Thyroid gland (tissue), 4 donors: ENCODE results near the gene RAI1. TPM values are rescaled to one million over a fixed set of nuclear protein-coding genes. Genes with fewer than 3 reads are reported as not detected.

ENCODE experiments used
- DNase-seq, 2 donors: peaks; one replicate each; pipeline ENCODE4 v3.0.0-alpha.2; 2019
- H3K27ac ChIP-seq, 3 donors: fragments of 200-600 bp; sonication (generic); 1 replicate in 2 of 3; 2 replicates in 1 of 3; pipeline ENCODE4 v1.5.1; 2016 to 2019; ENCODE audit warnings: mild to moderate bottlenecking in 1 of 3, moderate library complexity in 1 of 3
- H3K27me3 ChIP-seq: fragments of 200-600 bp; sonication (generic); one replicate; pipeline ENCODE4 v1.5.1; 2019
- H3K36me3 ChIP-seq, 2 donors: fragments of 200-600 bp; sonication (generic); one replicate each; pipeline ENCODE4 v1.5.1; 2016 to 2019
- H3K4me1 ChIP-seq, 2 donors: fragments of 200-600 bp; sonication (generic); one replicate each; pipeline ENCODE4 v1.5.1; 2017 to 2019
- H3K4me3 ChIP-seq, 3 donors: fragments of 200-600 bp; sonication (generic); replicated peaks in 1 of 3; 1 replicate in 2 of 3; 2 replicates in 1 of 3; pipeline ENCODE4 v1.5.1; 2016; ENCODE audit warnings: mild to moderate bottlenecking in 1 of 3
- H3K9me3 ChIP-seq: fragments of 200-600 bp; sonication (generic); one replicate; pipeline ENCODE4 v1.5.1; 2017
- POLR2A ChIP-seq, 2 donors: fragments of 450-650 bp; IDR thresholded peaks; one replicate each; pipeline ENCODE4 v1.6.1; 2017; ENCODE audit warnings: antibody characterized with exemption in 2 of 2, mild to moderate bottlenecking in 2 of 2, moderate library complexity in 1 of 2
- WGBS, 2 donors: methylation state at CpG; one replicate each; pipeline ENCODE4 v1.1.5; 2017; 5-methylcytosine and 5-hydroxymethylcytosine counted together
- intact Hi-C: fragments of 100-400 bp; cut with DNase I; formaldehyde crosslinking; loops from one replicate; pipeline ENCODE4 v1.15.1; 2023
- total RNA-seq, 4 donors: library from RNA; depleted of rRNA; stranded (reverse); fragments of >200 nt; gene quantifications; one replicate each; pipeline ENCODE4 v1.2.3, GENCODE V29; 2016
- TF ChIP-seq, protein P1 (sequence below), 6 experiments: fragments of 200-600 bp in 3 of 6; fragments of 450-650 bp in 3 of 6; sonication (generic) in 3 of 6; IDR thresholded peaks; one replicate each; pipeline ENCODE4 v1.5.1; 2016 to 2019; ENCODE audit warnings: antibody characterized with exemption in 6 of 6, mild to moderate bottlenecking in 2 of 6, inconsistent platforms in 1 of 6, moderate library complexity in 1 of 6

Gene RAI1
- total RNA-seq, 4 donors from 2014 or later, result 19.1 to 52.3 (median 34.1) TPM

DNA sequence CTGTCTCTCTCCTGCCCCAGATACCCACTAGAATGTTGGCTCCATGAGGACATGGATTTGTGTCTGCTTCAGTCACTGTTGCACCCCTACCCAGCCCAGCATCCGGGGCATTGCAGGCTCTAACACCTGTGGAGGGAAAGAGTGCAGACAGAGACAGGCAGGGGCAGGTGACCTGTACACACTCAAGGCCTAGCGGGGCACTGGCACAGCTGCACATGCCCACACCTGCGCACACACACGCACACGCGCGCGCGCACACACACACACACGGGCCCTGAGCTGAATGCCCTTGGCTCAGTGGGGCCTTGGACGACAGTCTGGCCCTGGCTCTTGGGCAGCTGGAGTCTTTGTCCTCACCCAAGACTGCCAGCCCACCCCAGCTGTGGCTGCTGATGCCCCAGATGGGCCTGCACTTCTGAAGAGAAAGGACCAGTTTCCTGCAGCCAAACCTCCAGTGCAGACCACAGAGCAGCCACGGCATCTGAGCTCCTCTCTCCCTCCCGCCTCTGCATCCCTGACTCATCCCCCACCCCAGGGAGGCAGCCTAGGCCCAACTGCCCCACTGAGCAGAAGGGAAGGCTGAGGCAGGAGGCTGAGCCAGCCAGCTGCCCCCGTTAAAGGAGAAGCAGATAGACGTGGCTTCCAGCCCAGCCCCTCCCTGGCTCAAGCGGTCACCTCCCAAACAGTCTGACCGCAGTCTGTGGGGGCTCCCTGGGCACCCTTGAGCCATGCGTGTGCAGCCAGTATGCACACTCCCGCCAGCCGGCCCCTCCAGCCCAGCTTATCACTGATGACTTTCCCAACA, 12.3 kb upstream of the RAI1 start:
- Histone ChIP-seq H3K27ac (no peak overlapping the region), H3K27me3 (no peaks in the 10 kb centered on the region), H3K4me1 (no peaks in the 10 kb centered on the region), H3K4me3 (no peak overlapping the region), H3K36me3 (no peaks in the 10 kb centered on the region), H3K9me3 (no peaks in the 10 kb centered on the region)
- WGBS, 2 donors, result 75 to 82% methylated on average over 14 to 20 of the region's 20 CpGs
- intact Hi-C loops, result no loop called here
- no peak for DNase-seq
- TF ChIP-seq, protein P1, sequence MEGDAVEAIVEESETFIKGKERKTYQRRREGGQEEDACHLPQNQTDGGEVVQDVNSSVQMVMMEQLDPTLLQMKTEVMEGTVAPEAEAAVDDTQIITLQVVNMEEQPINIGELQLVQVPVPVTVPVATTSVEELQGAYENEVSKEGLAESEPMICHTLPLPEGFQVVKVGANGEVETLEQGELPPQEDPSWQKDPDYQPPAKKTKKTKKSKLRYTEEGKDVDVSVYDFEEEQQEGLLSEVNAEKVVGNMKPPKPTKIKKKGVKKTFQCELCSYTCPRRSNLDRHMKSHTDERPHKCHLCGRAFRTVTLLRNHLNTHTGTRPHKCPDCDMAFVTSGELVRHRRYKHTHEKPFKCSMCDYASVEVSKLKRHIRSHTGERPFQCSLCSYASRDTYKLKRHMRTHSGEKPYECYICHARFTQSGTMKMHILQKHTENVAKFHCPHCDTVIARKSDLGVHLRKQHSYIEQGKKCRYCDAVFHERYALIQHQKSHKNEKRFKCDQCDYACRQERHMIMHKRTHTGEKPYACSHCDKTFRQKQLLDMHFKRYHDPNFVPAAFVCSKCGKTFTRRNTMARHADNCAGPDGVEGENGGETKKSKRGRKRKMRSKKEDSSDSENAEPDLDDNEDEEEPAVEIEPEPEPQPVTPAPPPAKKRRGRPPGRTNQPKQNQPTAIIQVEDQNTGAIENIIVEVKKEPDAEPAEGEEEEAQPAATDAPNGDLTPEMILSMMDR (IDR thresholded peaks at IDR 0.05), result no peak
- TF ChIP-seq POLR2A (IDR thresholded peaks at IDR 0.05), result no peak

DNA sequence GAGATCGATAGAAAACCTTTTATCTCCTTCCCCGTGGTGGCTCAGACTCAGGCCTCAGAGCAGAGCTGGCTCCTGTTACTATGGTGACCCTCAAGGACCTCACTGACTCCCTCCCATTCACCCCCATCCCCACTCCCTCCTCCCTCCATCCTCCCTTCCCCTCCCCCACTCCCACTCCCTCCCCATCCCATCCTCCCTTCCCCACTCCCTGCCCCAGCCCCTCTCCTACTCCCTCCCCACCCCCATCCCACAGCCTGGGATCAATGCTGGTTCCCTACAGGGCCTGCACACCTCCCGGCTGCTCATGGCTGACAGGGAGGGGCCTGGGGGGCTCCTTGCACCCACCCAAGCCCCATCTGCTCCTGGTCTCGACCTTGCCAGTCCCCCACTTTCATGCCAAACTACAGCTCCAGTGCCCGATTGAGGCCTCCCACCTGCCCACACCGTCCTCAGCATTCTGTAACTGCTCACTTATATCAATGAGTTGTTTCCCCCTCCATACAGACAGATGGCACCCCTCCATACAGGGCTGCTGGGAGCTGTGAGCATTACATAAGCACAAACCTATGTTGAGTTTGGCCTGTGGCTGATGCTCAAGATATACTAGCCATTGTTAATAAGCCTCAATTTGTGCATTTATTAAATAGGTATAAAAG, 11.6 kb upstream of the RAI1 start:
- no peak for DNase-seq
- WGBS, 2 donors, result 80% methylated on average over 6 of the region's 6 CpGs
- H3K36me3 ChIP-seq, result no peaks in the 10 kb centered on the region
- intact Hi-C loops, result no loop called here
- no peaks in the 10 kb centered on the region for H3K4me1 ChIP-seq
- H3K4me3 ChIP-seq, result no peak overlapping the region
- TF ChIP-seq POLR2A (IDR thresholded peaks at IDR 0.05), result no peak
- no peaks in the 10 kb centered on the region for H3K27me3 ChIP-seq
- no peaks in the 10 kb centered on the region for H3K9me3 ChIP-seq
- H3K27ac ChIP-seq, result no peak overlapping the region

GRCh38 chr17:17670701-17671305, 10.5 kb upstream of the RAI1 start:
- WGBS, 2 donors, result 72 to 75% methylated on average over 16 of the region's 16 CpGs
- no peak for DNase-seq
- intact Hi-C loops, result no loop called here
- Histone ChIP-seq H3K4me3 (no peak overlapping the region), H3K9me3 (no peaks in the 10 kb centered on the region), H3K27ac (no peak overlapping the region), H3K27me3 (no peaks in the 10 kb centered on the region), H3K4me1 (no peaks in the 10 kb centered on the region), H3K36me3 (no peaks in the 10 kb centered on the region)
- no peak for TF ChIP-seq POLR2A (IDR thresholded peaks at IDR 0.05)
- TF ChIP-seq, protein P1 (IDR thresholded peaks at IDR 0.05), result no peak

GRCh38 chr17:17671369-17672129, 9.7 kb upstream of the RAI1 start:
- DNase-seq, result no peak
- intact Hi-C loops, result no loop called here
- no peak overlapping the region for H3K27ac ChIP-seq
- H3K4me1 ChIP-seq, result no peaks in the 10 kb centered on the region
- no peak overlapping the region for H3K4me3 ChIP-seq
- 75 to 76% methylated on average over 10 of the region's 10 CpGs for WGBS, 2 donors
- TF ChIP-seq, protein P1 (IDR thresholded peaks at IDR 0.05), result no peak
- no peak for TF ChIP-seq POLR2A (IDR thresholded peaks at IDR 0.05)
- no peaks in the 10 kb centered on the region for H3K36me3 ChIP-seq
- H3K9me3 ChIP-seq, result no peaks in the 10 kb centered on the region
- H3K27me3 ChIP-seq, result no peaks in the 10 kb centered on the region
